Activated effector memory CD4-positive, alpha-beta T cell treated with anti-CD3 and anti-CD28 coated beads, Interleukin-2, amount 50 U/mL, for 16 hours (primary cell): ENCODE results near the gene MAP3K2.
"Not testable (repeated sequence)": the region's sequence is repeated elsewhere in the genome, so short reads cannot be mapped to it uniquely, and the experiment has no call there.

ENCODE experiments used
- DNase-seq: peaks from one replicate; pipeline ENCODE4 v3.0.0-alpha.2; 2020

MAP3K2 gene

GRCh38 chr2:127378720-127379119, 9.1 kb downstream of the MAP3K2 start:
- no peak for DNase-seq

- no peak for DNase-seq
Measured at GRCh38 chr2:127377262-127377661, 10.5 kb downstream of the MAP3K2 start.

- no peak for DNase-seq
Measured at GRCh38 chr2:127376257-127376656, 11.5 kb downstream of the MAP3K2 start.

GRCh38 chr2:127373362-127374083, 14.3 kb downstream of the MAP3K2 start:
- DNase-seq = no peak

- DNase-seq = no peak
Measured at GRCh38 chr2:127371037-127371436, 16.7 kb downstream of the MAP3K2 start.

DNA sequence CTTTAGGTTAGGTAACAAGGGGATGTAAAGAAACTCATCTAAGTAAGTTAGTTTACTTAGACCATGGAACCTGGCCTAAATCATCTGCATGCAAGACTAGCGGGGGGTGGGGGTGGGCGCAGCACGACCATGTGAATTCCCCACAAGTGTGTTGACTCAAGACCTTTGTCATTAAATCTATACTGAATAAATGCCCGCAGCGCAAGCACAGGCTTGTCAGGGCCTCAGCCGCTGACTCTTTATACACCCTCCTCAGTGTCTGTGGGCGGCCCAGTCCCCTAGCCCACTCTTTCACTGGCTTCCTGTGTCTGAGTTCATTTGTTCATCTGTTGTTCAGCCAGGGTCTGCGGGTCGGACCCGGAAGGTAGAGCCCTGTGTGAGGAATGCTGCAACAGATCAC, 17.8 kb downstream of the MAP3K2 start:
- no peak for DNase-seq

DNA sequence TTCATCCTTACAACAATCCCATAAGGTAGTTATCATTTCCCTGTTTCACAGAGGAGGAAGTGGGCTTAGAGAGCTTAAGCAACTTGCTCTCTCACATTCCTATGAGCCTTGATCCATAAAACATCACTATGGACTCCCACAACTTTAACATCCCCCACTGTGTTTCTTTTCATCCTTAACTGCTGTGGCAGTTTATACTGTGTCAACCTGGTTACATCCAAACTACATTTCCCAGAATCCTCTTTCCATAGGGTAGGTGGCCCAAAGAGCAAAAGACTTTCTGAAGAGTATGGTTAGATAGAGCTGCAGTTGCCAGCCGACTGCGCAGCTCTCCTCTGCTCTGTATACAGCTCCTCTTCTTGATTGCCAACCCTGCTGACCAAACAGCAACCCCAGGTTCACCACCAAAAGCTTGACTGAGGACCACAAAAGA, 22.5 kb downstream of the MAP3K2 start:
- no peak for DNase-seq

DNA sequence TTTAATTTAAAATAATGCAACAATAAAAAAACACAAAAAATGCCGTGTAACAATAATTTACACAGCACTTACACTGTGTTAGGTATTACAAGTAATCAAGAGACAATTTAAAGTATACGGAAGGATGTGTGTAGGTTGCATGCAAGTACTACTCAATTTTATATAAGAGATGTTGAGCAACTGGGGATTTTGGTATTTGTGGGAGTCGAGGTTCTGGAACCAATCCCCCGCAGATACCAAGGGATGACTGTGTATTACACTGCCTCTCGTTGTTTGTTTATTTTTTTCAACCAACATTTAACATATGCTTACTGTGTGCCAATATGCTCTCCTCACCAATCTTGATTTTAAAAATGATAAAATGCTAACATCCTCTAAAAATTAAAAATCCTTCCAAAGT, 24.8 kb downstream of the MAP3K2 start:
- no peak for DNase-seq

GRCh38 chr2:127361929-127362885, 25.6 kb downstream of the MAP3K2 start:
- DNase-seq = no peak

DNA sequence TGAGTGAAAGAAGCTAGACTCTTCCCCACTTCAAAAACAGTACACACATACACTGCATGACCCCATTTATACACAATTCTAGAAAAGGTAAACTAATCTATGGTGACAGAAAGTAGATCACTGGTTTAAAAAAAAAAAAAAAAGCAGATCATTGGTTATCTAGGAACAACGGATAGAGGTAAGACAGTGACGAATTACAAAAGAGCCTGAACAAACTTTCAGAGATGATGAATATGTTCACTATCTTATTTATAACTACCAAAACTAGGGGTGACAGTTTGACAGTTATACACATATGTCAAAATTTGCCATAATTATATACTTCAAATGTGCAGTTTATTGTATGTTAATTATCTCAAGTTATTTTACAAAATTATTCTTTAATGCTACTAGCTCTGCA, 27.5 kb downstream of the MAP3K2 start:
- no peak for DNase-seq

- DNase-seq = no peak
Measured at GRCh38 chr2:127359520-127359919, 28.3 kb downstream of the MAP3K2 start.

- DNase-seq = no peak
Measured at GRCh38 chr2:127358971-127359370, 28.8 kb downstream of the MAP3K2 start.

DNA sequence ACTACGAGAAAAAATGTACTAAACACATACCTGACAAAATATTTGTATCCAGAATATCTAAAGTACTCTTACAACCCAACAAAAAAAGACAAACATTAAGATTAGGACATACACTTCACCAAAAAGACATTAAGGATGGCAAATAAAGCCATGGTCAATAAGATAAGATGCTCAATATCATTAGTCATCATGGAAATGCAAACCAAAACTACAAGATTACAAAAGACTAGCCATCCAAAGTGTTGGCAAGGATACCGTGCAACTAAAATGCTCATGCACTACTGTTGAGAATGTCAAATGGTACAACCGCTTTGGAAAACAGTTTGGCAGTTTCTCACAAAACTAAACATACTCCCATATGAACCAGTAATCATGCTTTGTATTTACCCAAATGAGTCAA, 29.7 kb downstream of the MAP3K2 start:
- no peak for DNase-seq

DNA sequence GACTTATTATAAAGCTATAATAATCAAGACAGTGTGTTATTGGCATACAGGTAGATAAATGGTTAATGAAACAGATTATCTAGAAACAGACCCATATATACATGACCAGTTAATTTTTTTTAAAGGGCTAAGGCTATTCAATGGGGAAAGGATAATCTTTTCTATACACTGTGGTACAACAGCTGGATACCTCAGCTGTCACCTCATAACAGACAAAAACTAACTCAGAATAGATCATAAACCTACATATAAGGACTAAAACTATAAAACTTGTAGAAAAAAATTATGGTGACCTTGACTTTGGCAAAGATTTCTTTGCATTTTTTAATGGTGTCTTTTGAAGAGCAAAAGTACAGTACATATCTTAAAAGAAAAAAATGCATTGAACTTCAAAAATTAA, 30.2 kb downstream of the MAP3K2 start:
- DNase-seq = no peak

GRCh38 chr2:127356531-127356930, 31.2 kb downstream of the MAP3K2 start:
- DNase-seq = no peak

DNA sequence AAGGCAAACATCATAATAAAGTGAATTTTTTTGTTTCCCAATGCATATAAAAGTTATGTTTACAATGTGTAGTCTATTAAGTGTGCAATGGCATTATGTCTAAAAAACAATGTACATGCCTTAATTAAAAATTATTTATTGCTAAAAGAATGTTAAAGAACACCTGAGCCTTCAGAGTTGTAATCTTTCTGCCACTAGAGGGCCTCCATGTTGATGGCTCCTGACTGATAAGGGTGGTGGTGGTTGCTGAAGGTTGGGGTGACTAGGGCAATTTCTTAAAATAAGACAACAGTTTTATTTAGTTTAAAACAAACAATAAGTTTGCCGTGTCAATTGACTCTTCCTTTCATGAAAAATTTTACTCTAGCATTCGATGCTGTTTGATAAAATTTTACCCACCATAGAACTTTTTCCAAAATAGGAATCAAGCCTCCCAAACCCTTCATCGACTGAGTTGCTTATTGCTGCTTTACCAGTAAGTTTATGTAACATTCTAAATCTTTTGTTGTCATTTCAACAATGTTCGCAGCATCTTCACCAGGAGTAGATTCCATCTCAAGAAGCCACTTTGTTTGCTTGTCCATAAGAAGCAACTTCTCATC, 32.3 kb downstream of the MAP3K2 start:
- DNase-seq = no peak

GRCh38 chr2:127353873-127354676, 33.7 kb downstream of the MAP3K2 start:
- not testable (repeated sequence) for DNase-seq

- DNase-seq = not testable (repeated sequence)
Measured at GRCh38 chr2:127353223-127353622, 34.6 kb downstream of the MAP3K2 start.

DNA sequence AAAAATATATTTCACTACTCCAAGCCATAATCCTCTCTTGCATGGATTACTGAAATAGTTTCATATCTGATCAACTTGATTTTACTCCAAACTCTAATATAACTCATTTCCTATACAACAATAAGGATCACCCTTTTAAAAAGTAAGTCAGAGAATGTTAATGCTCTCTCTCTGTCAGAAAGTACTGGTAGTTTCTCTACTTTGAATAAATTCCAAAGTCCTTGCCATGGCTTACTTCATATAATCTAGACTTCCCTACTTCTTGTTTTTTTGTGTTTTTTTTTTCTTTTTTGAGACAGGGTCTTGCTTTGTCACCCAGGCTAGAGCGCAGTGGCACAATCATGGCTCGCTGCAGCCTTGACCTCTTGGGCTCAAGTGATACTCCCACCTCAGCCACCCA, 36.2 kb downstream of the MAP3K2 start:
- no peak for DNase-seq

DNA sequence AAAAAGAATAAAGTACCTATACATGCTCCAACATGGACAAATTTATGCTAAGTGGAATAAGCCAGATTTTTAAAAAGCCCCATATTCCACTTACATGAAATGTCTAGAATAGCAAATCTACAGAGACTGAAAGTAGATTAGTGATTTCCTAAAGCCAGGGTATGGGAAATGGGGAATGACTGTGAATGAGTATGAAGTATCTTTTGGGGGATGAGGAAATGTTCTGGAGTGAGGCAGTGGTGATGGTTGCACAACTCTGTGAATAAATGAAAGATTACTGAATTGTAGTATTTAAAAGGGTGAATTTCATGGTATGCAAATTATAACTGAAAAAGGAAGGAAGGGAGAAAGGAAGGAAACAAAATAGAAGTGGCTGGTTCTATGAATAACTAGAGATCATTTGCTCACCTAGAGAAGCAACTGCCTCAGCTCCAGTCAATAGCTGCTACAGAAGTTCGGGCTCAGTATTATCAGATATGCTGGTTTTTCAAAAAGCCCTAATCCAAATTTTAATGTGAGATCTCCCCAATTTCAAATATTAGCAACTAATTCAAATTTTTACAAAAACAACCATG, 39.3 kb downstream of the MAP3K2 start:
- no peak for DNase-seq

- no peak for DNase-seq
Measured at GRCh38 chr2:127347734-127348392, 39.9 kb downstream of the MAP3K2 start.

- DNase-seq = no peak
Measured at GRCh38 chr2:127347015-127347414, 40.8 kb downstream of the MAP3K2 start.
